GM10266 (cell line): Measurements from ENCODE around the gene TEAD3.
"Not testable (repeated sequence)": the region's sequence is repeated elsewhere in the genome, so short reads cannot be mapped to it uniquely, and the experiment has no call there.

ENCODE experiments used
- DNase-seq: peaks from one replicate; pipeline ENCODE4 v3.0.0; 2012; ENCODE audit errors: extremely low spot score
- TF ChIP-seq, protein P1 (sequence below): IDR thresholded peaks from 2 replicates; pipeline ENCODE4 v1.5.1; 2012; ENCODE audit warnings: mild to moderate bottlenecking, low read depth; ENCODE audit not compliant: control insufficient read depth, insufficient read depth; ENCODE audit errors: missing control alignments

The TEAD3 gene

DNA sequence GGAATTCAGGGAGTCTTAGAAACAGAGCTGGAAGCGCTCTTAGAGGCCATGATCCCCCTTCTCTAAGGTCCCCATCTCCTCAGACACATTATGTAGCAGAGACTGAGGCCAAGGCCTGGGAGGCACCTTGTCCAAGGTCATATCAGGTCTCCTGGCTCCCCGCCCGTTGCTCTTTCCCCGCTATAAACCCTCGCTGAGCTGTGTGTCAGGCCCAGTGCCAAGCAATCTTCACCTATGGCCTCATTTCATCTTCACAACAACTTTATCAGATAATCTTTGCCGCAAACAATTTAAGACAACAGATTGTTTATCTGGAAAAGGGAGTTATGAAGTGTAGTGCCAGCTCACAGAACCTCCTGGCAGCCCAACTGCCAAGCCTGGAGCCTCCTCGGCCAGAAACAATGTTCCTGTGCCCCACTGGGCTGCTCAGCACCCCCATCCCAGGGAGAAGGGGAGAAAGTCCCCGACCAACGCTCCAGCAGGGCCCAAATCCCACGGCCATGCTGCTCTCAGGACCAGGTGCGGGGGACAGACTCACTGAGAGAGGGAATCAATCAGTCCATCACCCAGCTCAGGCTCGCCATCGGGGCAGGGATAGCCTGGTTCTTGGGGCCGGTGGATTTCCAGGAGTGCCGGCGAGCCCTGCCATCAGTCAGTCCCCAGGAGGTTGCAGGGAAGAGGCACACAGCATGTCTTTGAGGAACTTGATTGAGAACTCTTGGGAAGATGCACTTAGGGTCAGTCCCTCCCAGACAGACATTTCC, 61.6 kb downstream of the TEAD3 start:
- no peak for DNase-seq
- TF ChIP-seq, protein P1, sequence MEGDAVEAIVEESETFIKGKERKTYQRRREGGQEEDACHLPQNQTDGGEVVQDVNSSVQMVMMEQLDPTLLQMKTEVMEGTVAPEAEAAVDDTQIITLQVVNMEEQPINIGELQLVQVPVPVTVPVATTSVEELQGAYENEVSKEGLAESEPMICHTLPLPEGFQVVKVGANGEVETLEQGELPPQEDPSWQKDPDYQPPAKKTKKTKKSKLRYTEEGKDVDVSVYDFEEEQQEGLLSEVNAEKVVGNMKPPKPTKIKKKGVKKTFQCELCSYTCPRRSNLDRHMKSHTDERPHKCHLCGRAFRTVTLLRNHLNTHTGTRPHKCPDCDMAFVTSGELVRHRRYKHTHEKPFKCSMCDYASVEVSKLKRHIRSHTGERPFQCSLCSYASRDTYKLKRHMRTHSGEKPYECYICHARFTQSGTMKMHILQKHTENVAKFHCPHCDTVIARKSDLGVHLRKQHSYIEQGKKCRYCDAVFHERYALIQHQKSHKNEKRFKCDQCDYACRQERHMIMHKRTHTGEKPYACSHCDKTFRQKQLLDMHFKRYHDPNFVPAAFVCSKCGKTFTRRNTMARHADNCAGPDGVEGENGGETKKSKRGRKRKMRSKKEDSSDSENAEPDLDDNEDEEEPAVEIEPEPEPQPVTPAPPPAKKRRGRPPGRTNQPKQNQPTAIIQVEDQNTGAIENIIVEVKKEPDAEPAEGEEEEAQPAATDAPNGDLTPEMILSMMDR, result no peak

DNA sequence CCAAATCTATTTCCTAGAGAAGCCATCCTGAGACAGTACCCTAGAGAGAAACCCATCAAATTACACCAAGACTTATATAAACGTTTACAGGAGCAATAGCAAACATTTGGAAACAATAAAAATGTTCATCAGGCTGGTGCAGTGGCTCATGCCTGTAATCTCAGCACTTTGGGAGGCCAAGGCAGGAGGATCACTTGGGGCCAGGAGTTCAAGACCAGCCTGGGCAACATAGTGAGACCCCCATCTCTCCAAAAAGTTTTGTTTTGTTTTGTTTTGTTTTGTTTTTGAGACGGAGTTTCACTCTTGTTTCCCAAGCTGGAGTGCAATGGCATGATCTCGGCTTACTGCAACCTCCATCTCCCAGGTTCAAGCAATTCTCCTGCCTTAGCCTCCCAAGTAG, 64.2 kb downstream of the TEAD3 start:
- not testable (repeated sequence) for DNase-seq

DNA sequence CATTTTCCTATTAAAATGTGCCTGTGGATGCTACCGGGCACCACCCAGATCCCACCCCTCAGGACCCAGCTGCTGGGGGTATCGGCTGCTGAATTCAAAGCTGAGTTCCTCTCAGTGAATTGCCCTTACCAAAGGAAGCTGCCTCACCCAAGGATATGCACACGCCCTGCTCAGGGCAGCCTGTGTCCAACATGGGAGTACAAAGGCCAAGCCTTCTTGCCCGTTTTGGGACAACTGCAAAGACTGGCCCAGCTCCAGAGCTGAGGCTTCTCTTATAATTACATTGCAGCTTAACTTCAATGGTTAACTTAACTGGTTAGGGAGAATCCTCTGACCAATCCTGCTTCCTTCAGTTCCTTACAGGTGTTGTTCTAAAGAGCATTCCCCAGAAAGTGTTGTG, 64.6 kb downstream of the TEAD3 start:
- TF ChIP-seq, protein P1, result no peak
- no peak for DNase-seq

DNA sequence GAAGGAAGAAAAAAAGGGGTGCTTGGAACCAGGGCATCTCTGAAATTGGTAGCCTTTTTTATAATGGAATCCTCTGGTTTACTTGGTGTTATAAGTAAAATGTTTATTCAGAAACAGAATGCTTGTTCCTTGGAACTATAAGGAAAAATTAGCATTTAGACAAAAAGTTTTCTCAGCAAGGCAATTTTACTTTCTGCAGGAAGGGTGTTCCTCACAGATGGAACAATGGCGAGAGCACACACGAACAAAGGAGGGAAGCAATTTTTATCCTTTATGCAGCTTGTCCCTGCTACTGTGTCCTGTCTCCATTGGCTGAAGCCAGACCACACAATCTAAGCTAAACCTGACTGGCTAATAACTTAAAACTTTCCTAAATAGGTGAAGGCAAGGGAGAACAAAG, 67.4 kb downstream of the TEAD3 start:
- DNase-seq, result no peak
- TF ChIP-seq, protein P1, result no peak

DNA sequence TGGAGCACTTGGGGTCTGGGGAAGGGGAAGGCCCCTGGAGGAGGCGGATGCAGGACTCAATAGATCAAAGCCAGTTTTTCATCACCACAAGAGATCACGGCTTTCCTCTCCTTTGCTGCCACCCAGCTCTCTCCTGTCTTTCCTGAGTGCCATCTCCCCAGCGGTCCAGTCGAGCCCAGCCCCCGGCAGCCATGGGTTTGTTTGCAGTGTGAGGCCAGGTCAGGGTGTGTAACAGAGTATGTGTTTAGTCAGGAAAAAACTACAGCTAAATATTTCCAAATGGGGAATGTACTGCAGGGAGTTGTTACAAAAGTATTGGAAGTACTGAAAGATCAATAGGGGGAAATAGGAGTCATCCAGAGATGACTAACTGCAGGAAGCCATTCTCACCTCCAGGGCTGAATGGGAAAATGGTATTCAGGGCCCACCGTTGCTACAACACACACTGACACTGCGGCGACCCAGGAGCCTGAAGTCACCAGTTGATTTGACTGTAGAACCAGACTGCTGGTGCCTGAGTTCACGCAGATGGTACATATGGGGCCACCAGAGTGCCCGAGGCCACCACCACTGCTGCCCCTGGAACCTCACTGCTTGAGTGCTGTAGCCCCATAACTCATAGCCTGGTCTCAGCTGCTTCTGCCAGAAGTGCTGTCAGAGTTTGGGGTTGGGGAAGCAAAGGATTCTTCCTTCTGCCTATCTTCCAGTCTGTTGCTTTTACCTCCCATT, 68.3 kb downstream of the TEAD3 start:
- DNase-seq, result no peak
- TF ChIP-seq, protein P1, result no peak

DNA sequence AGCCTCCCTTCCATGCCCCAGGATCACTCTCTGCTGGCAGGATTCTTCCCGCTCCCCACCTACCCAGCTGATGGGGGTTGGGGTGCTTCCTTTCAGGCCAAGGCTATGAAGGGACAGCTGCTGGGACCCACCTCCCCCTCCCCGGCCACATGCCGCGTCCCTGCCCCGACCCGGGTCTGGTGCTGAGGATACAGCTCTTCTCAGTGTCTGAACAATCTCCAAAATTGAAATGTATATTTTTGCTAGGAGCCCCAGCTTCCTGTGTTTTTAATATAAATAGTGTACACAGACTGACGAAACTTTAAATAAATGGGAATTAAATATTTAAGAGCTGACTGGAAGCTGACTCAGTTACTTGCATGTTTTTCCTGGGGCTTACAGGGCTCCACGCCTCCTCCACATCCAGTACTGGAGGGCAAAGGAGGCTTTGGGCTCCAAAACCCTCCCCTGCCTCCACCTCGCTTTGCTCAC, 69.0 kb downstream of the TEAD3 start:
- DNase-seq, result no peak
- TF ChIP-seq, protein P1, result no peak

DNA sequence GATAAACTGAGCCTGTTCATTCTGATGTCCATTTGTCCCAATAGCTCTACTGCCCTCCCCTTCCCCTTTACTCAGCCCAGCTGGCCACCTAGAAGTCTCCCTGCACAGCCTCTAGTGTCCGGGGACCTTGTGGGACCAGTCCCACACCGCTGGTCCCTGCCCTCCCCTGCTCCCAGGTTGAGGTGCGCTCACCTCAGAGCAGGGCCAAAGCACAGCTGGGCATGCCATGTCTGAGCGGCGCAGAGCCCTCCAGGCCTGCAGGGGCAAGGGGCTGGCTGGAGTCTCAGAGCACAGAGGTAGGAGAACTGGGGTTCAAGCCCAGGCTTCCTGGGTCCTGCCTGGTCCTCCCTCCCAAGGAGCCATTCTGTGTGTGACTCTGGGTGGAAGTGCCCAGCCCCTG, 69.4 kb downstream of the TEAD3 start:
- TF ChIP-seq, protein P1, result no peak

More for the DNA sequence above, 69.4 kb downstream of the TEAD3 start:
- DNase-seq, result no peak
